Measurements from ENCODE around the gene CLDN16. TPM values are rescaled to one million over a fixed set of nuclear protein-coding genes. Genes with fewer than 3 reads are reported as not detected.

CLDN16 gene
- total and polyA plus RNA-seq, 9 donors: 0.08 to 0.56 (median 0.09) TPM; not detected in 1

GRCh38 chr3:190433626-190434025 lies 45.7 kb downstream of the CLDN16 start:
- Histone ChIP-seq H3K36me3 (ENCODE audit: control insufficient read depth, insufficient read depth, low read length) (no peaks in the 10 kb centered on the region), H3K27me3 (ENCODE audit: control insufficient read depth, insufficient read depth, low read length) (no peaks in the 10 kb centered on the region), H3K9me3 (replicated peaks; ENCODE audit: control insufficient read depth, low read depth, low read length) (no peaks in the 10 kb centered on the region), H3K4me1 (ENCODE audit: control insufficient read depth, insufficient read depth, low read length) (no peaks in the 10 kb centered on the region), H3K4me3 (ENCODE audit: low read length) (no peak overlapping the region), H3K27ac (ENCODE audit: low read length) (no peak overlapping the region)
- WGBS (ENCODE audit: insufficient coverage): 88% methylated on average over 3 of the region's 4 CpGs
- DNase-seq: no peak

GRCh38 chr3:190435618-190436017 lies 47.7 kb downstream of the CLDN16 start:
- no peaks in the 10 kb centered on the region for H3K4me1 ChIP-seq (ENCODE audit: control insufficient read depth, insufficient read depth, low read length)
- no peaks in the 10 kb centered on the region for H3K27me3 ChIP-seq (ENCODE audit: control insufficient read depth, insufficient read depth, low read length)
- no peaks in the 10 kb centered on the region for H3K9me3 ChIP-seq (replicated peaks; ENCODE audit: control insufficient read depth, low read depth, low read length)
- H3K4me3 ChIP-seq (ENCODE audit: low read length): no peak overlapping the region
- WGBS (ENCODE audit: insufficient coverage): no CpG with 5 or more reads among the region's 3 CpGs
- no peaks in the 10 kb centered on the region for H3K36me3 ChIP-seq (ENCODE audit: control insufficient read depth, insufficient read depth, low read length)
- H3K27ac ChIP-seq (ENCODE audit: low read length): no peak overlapping the region
- DNase-seq: no peak

DNA sequence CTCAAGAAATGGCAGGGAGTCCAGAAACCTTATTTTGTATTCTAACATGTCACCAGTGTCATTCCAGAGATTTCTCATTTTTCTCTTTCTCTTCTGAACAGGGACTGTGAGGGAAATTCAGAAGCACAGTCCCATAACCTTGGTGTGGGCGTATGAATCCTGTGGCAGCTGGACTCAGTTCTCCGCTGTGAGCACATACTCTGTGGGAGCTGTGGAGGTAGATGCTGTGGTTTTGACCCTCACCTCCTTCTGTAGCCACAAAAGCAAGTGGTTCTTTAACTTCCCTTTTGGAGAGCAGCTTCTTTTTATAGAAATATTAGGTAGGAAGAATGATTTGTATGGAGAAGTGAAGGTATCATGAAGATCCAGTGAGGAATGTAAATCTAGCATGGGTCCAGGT lies 48.4 kb downstream of the CLDN16 start:
- H3K4me3 ChIP-seq (ENCODE audit: low read length): no peak overlapping the region
- WGBS (ENCODE audit: insufficient coverage): no CpG with 5 or more reads among the region's 2 CpGs
- no peak for DNase-seq

DNA sequence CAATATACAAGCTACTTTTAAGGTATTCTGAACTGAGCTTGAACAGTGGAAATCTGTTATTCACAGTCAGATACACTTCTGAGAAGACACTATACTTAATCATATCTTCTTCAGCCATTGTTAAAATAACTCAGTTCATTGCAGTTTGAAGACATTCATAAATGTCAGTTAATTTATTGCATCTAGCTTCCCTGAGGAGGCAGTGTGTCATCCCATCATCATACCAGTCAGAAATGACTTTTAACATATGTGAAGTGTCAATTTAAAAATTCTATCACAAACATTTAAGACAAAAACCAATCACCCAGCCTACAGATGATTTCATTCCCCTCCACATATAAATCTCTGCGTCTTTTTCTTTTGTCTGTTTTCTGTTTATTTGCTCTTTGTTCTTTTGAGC lies 54.3 kb downstream of the CLDN16 start:
- H3K27me3 ChIP-seq (ENCODE audit: control insufficient read depth, insufficient read depth, low read length): no peaks in the 10 kb centered on the region
- H3K4me3 ChIP-seq (ENCODE audit: low read length): no peak overlapping the region
- H3K4me1 ChIP-seq (ENCODE audit: control insufficient read depth, insufficient read depth, low read length): no peaks in the 10 kb centered on the region
- no peak for DNase-seq
- H3K27ac ChIP-seq (ENCODE audit: low read length): no peak overlapping the region
- no peaks in the 10 kb centered on the region for H3K36me3 ChIP-seq (ENCODE audit: control insufficient read depth, insufficient read depth, low read length)
- H3K9me3 ChIP-seq (replicated peaks; ENCODE audit: control insufficient read depth, low read depth, low read length): no peaks in the 10 kb centered on the region
- no CpG with 5 or more reads among the region's 1 CpG for WGBS (ENCODE audit: insufficient coverage)

More for the DNA sequence above, 48.4 kb downstream of the CLDN16 start:
- Histone ChIP-seq H3K9me3 (replicated peaks; ENCODE audit: control insufficient read depth, low read depth, low read length) (no peaks in the 10 kb centered on the region), H3K36me3 (ENCODE audit: control insufficient read depth, insufficient read depth, low read length) (no peaks in the 10 kb centered on the region), H3K4me1 (ENCODE audit: control insufficient read depth, insufficient read depth, low read length) (no peaks in the 10 kb centered on the region), H3K27me3 (ENCODE audit: control insufficient read depth, insufficient read depth, low read length) (no peaks in the 10 kb centered on the region), H3K27ac (ENCODE audit: low read length) (no peak overlapping the region)

DNA sequence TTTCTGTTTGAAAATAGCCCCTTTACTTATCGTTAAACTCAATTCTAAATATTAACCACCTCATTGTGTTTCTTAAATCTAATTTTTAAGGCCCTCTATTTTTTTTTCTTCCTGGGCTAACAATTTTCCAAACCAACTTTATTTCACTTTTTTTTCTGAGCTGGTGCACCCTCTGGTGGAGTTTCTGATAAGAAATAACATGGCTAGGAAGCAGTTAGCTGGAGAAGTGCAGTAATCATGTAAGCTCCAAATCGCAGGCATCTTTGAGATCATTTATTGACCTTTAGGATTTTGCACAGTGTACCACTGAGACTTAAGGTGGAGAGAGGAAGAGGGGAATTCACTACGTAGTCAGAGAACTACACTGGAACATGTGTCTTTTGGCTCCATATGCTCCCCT lies 55.3 kb downstream of the CLDN16 start:
- 67% methylated on average over 1 of the region's 3 CpGs for WGBS (ENCODE audit: insufficient coverage)
- Histone ChIP-seq H3K4me3 (ENCODE audit: low read length) (no peak overlapping the region), H3K9me3 (replicated peaks; ENCODE audit: control insufficient read depth, low read depth, low read length) (no peaks in the 10 kb centered on the region), H3K27ac (ENCODE audit: low read length) (no peak overlapping the region), H3K4me1 (ENCODE audit: control insufficient read depth, insufficient read depth, low read length) (no peaks in the 10 kb centered on the region), H3K36me3 (ENCODE audit: control insufficient read depth, insufficient read depth, low read length) (no peaks in the 10 kb centered on the region), H3K27me3 (ENCODE audit: control insufficient read depth, insufficient read depth, low read length) (no peaks in the 10 kb centered on the region)
- peak; percentile 11 for DNase-seq

- H3K4me3 ChIP-seq (ENCODE audit: low read length): no peak overlapping the region
- WGBS (ENCODE audit: insufficient coverage): no CpG with 5 or more reads among the region's 6 CpGs
- no peaks in the 10 kb centered on the region for H3K4me1 ChIP-seq (ENCODE audit: control insufficient read depth, insufficient read depth, low read length)
- no peaks in the 10 kb centered on the region for H3K9me3 ChIP-seq (replicated peaks; ENCODE audit: control insufficient read depth, low read depth, low read length)
- H3K27me3 ChIP-seq (ENCODE audit: control insufficient read depth, insufficient read depth, low read length): no peaks in the 10 kb centered on the region
- H3K27ac ChIP-seq (ENCODE audit: low read length): no peak overlapping the region
- no peaks in the 10 kb centered on the region for H3K36me3 ChIP-seq (ENCODE audit: control insufficient read depth, insufficient read depth, low read length)
- DNase-seq: no peak
Observed at GRCh38 chr3:190444006-190444405, 56.0 kb downstream of the CLDN16 start.

DNA sequence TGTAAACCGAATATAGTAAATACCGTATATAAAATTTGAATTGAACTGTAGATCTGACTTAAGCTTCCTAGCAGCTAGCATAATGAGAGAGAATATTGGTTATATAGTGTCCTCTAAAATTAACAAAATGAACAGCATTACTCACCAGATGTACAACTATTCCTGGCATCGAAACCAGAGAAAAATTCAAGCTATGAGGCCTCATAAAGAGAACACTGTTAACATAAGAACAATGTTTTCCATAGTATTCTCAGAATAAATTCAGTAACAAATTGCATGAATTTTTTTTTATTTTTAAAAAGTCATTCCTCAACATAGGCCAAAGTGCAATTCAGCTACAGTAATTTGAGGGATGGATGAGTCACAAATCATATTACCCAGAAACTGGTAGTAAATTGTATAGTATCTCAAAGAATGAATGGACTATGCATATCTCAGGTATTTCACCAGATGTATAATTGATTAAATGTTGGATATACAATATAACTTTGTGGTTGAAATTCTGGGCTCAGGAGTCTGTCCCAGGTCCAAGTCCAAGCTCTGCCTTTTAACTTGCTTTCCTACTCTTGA lies 56.7 kb downstream of the CLDN16 start:
- no CpG with 5 or more reads among the region's 3 CpGs for WGBS (ENCODE audit: insufficient coverage)
- DNase-seq: peak; percentile 47
- Histone ChIP-seq H3K27me3 (ENCODE audit: control insufficient read depth, insufficient read depth, low read length) (no peaks in the 10 kb centered on the region), H3K36me3 (ENCODE audit: control insufficient read depth, insufficient read depth, low read length) (no peaks in the 10 kb centered on the region), H3K27ac (ENCODE audit: low read length) (no peak overlapping the region), H3K9me3 (replicated peaks; ENCODE audit: control insufficient read depth, low read depth, low read length) (no peaks in the 10 kb centered on the region), H3K4me3 (ENCODE audit: low read length) (no peak overlapping the region), H3K4me1 (ENCODE audit: control insufficient read depth, insufficient read depth, low read length) (no peaks in the 10 kb centered on the region)

- Histone ChIP-seq H3K36me3 (ENCODE audit: control insufficient read depth, insufficient read depth, low read length) (no peaks in the 10 kb centered on the region), H3K27me3 (ENCODE audit: control insufficient read depth, insufficient read depth, low read length) (no peaks in the 10 kb centered on the region), H3K9me3 (replicated peaks; ENCODE audit: control insufficient read depth, low read depth, low read length) (no peaks in the 10 kb centered on the region), H3K4me1 (ENCODE audit: control insufficient read depth, insufficient read depth, low read length) (no peaks in the 10 kb centered on the region), H3K27ac (ENCODE audit: low read length) (no peak overlapping the region), H3K4me3 (ENCODE audit: low read length) (no peak overlapping the region)
- no peak for DNase-seq
- no CpG with 5 or more reads among the region's 6 CpGs for WGBS (ENCODE audit: insufficient coverage)
Observed at GRCh38 chr3:190446573-190447279, 58.8 kb downstream of the CLDN16 start.

DNA sequence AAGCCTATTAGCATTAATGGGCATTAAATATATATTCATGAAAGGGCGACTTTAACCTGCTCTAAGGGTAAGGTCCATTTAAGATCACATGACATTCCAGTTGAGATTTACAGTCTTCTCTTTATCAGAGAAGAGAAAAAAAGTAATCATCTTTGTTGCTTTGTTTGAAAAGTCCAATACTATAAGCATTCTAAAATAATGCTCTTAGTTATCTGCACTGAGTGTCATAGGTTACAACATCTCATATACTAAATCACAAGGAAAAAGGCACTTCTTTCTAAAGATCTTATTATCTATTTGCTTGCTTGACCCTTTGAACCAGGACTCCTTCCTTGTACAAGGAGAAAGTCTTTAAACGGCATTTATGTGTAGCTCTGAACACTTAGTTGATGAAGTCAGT lies 60.3 kb downstream of the CLDN16 start:
- no peaks in the 10 kb centered on the region for H3K27me3 ChIP-seq (ENCODE audit: control insufficient read depth, insufficient read depth, low read length)
- no peaks in the 10 kb centered on the region for H3K36me3 ChIP-seq (ENCODE audit: control insufficient read depth, insufficient read depth, low read length)
- no peak overlapping the region for H3K4me3 ChIP-seq (ENCODE audit: low read length)
- H3K9me3 ChIP-seq (replicated peaks; ENCODE audit: control insufficient read depth, low read depth, low read length): no peaks in the 10 kb centered on the region
- DNase-seq: no peak
- no peaks in the 10 kb centered on the region for H3K4me1 ChIP-seq (ENCODE audit: control insufficient read depth, insufficient read depth, low read length)
- no peak overlapping the region for H3K27ac ChIP-seq (ENCODE audit: low read length)
- WGBS (ENCODE audit: insufficient coverage): no CpG with 5 or more reads among the region's 2 CpGs

- Histone ChIP-seq H3K4me3 (ENCODE audit: low read length) (no peak within 1 kb of the TSS), H3K9me3 (replicated peaks; ENCODE audit: control insufficient read depth, low read depth, low read length) (no peaks in the 10 kb centered on the region), H3K27me3 (ENCODE audit: control insufficient read depth, insufficient read depth, low read length) (no peaks in the 10 kb centered on the region), H3K27ac (ENCODE audit: low read length) (no peak within 1 kb of the TSS), H3K36me3 (ENCODE audit: control insufficient read depth, insufficient read depth, low read length) (no peaks in the 10 kb centered on the region), H3K4me1 (ENCODE audit: control insufficient read depth, insufficient read depth, low read length) (no peaks in the 10 kb centered on the region)
- no CpG with 5 or more reads among the region's 1 CpG for WGBS (ENCODE audit: insufficient coverage)
- no peak for DNase-seq
Observed at GRCh38 chr3:190449801-190450200, 61.8 kb downstream of the CLDN16 start, which contains the start of gene TMEM207. TMEM207 (minus strand) TSS chr3:190449901; CDS start chr3:190449809, 92 bp downstream.

All from muscle of leg (tissue), 11 donors.